Adrenal gland (tissue), 5 donors: ENCODE data around the gene PGRMC2.
"Not testable (repeated sequence)": the region's sequence is repeated elsewhere in the genome, so short reads cannot be mapped to it uniquely, and the experiment has no call there.

ENCODE experiments used
- CTCF ChIP-seq, 6 experiments: fragments of 450-650 bp in 4 of 6; fragments of 200-600 bp in 2 of 6; sonication (generic) in 1 of 6; IDR thresholded peaks; 1 replicate in 5 of 6; 2 replicates in 1 of 6; pipeline versions ENCODE4 v1.5.1 to v1.8.0; 2016 to 2021; ENCODE audit warnings: antibody characterized with exemption in 6 of 6, mild to moderate bottlenecking in 2 of 6, moderate library complexity in 1 of 6
- POLR2A ChIP-seq, 2 donors: fragments of 450-650 bp; IDR thresholded peaks; one replicate each; pipeline ENCODE4 v1.6.1; 2017; ENCODE audit warnings: antibody characterized with exemption in 2 of 2, mild to moderate bottlenecking in 2 of 2, moderate library complexity in 1 of 2
- donor health status: DM: no; HTN: no; CAD: no.

GRCh38 chr4:128265550-128265949 is 22.1 kb downstream of the PGRMC2 start:
- TF ChIP-seq CTCF, POLR2A (IDR thresholded peaks at IDR 0.05): not testable (repeated sequence)
